MM.1S (cell line): ENCODE results near the gene AGAP1.

Experiments
- EZH2phosphoT487 ChIP-seq: fragments of 300-600 bp; sonication (generic); IDR thresholded peaks from 2 replicates; pipeline ENCODE4 v1.6.1; 2018; ENCODE audit warnings: antibody characterized with exemption, low read length
- TF ChIP-seq, protein P1 (sequence below): fragments of 300-600 bp; sonication (generic); IDR thresholded peaks from 2 replicates; pipeline ENCODE4 v1.5.1; 2016; ENCODE audit warnings: antibody characterized with exemption, low read length, mixed read lengths

DNA sequence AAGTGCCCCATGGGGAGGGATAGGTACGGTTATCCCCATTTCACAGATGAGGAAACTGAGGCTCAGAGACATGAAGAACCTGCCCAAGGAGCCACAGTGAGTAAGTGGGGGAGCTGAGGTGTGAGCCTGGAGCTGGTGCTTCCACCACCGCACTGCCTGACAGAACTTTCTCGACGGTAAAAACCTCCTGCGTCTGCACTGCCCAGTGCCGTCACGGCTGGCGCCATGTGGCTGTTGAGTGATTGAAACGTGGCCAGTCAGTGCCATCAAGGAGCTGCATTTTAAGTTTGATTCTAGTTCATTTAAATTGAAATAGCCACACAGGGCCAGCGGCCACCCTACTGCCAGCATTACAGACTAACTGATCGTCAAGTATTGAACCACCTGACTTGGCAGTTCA is 217.1 kb downstream of the AGAP1 start:
- TF ChIP-seq, protein P1, sequence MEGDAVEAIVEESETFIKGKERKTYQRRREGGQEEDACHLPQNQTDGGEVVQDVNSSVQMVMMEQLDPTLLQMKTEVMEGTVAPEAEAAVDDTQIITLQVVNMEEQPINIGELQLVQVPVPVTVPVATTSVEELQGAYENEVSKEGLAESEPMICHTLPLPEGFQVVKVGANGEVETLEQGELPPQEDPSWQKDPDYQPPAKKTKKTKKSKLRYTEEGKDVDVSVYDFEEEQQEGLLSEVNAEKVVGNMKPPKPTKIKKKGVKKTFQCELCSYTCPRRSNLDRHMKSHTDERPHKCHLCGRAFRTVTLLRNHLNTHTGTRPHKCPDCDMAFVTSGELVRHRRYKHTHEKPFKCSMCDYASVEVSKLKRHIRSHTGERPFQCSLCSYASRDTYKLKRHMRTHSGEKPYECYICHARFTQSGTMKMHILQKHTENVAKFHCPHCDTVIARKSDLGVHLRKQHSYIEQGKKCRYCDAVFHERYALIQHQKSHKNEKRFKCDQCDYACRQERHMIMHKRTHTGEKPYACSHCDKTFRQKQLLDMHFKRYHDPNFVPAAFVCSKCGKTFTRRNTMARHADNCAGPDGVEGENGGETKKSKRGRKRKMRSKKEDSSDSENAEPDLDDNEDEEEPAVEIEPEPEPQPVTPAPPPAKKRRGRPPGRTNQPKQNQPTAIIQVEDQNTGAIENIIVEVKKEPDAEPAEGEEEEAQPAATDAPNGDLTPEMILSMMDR = no peak
- TF ChIP-seq EZH2phosphoT487 = no peak
